OCI-LY1 (cell line): Measurements from ENCODE around the gene NEURL1.

ENCODE experiments used
- H2AFZ ChIP-seq: fragments of 200-600 bp; sonication (generic), shearing (Covaris generic); 2 replicates; pipeline ENCODE4 v1.6.0; 2014; ENCODE audit warnings: antibody characterized with exemption, mild to moderate bottlenecking, low read length
- H3F3A ChIP-seq: fragments of 200-600 bp; sonication (generic), shearing (Covaris generic); 2 replicates; pipeline ENCODE4 v1.6.0; 2014; ENCODE audit warnings: mild to moderate bottlenecking, antibody characterized with exemption, low read length, moderate library complexity; ENCODE audit not compliant: insufficient read depth
- H3K27ac ChIP-seq: fragments of 200-600 bp; sonication (generic); 2 replicates; pipeline ENCODE4 v1.5.1; 2014; ENCODE audit warnings: low read length, mixed run types, mild to moderate bottlenecking, low read depth; ENCODE audit not compliant: poor library complexity, severe bottlenecking
- H3K27me3 ChIP-seq: fragments of 200-600 bp; sonication (generic); 2 replicates; pipeline ENCODE4 v1.6.0; 2014; ENCODE audit warnings: antibody characterized with exemption, mild to moderate bottlenecking, low read length, moderate library complexity; ENCODE audit not compliant: insufficient read depth
- H3K36me3 ChIP-seq: fragments of 200-600 bp; sonication (generic); 2 replicates; pipeline ENCODE4 v1.6.1; 2014; ENCODE audit warnings: mild to moderate bottlenecking, antibody characterized with exemption, low read length, moderate library complexity, mixed read lengths; ENCODE audit not compliant: insufficient read depth
- H3K4me1 ChIP-seq: fragments of 200-600 bp; sonication (generic); 2 replicates; pipeline ENCODE4 v1.5.1; 2014; ENCODE audit warnings: mild to moderate bottlenecking, low read length, moderate library complexity; ENCODE audit not compliant: insufficient read depth, severe bottlenecking
- H3K4me2 ChIP-seq: fragments of 200-600 bp; sonication (generic), shearing (Covaris generic); 2 replicates; pipeline ENCODE4 v1.6.1; 2014; ENCODE audit warnings: low read length
- H3K4me3 ChIP-seq: fragments of 200-600 bp; sonication (generic); 2 replicates; pipeline ENCODE4 v1.5.1; 2014; ENCODE audit warnings: low read length, low read depth, mild to moderate bottlenecking, mixed read lengths; ENCODE audit not compliant: poor library complexity, severe bottlenecking
- H3K79me2 ChIP-seq: fragments of 200-600 bp; shearing (Covaris generic); 2 replicates; pipeline ENCODE4 v1.6.1; 2016; ENCODE audit warnings: mixed run types, low read length, mixed read lengths; ENCODE audit not compliant: insufficient read depth
- H3K9ac ChIP-seq: fragments of 200-600 bp; sonication (generic), shearing (Covaris generic); 2 replicates; pipeline ENCODE4 v1.6.1; 2014; ENCODE audit warnings: mild to moderate bottlenecking, low read length, mixed read lengths
- H3K9me2 ChIP-seq: fragments of 200-600 bp; sonication (generic), shearing (Covaris generic); 2 replicates; pipeline ENCODE4 v1.6.1; 2014; ENCODE audit warnings: low read depth, mild to moderate bottlenecking, low read length, mixed read lengths
- H3K9me3 ChIP-seq: fragments of 200-600 bp; shearing (Covaris generic); 2 replicates; pipeline ENCODE4 v1.6.1; 2014; ENCODE audit warnings: low read length, mixed read lengths
- H4K20me1 ChIP-seq: fragments of 200-600 bp; sonication (generic), shearing (Covaris generic); 2 replicates; pipeline ENCODE4 v1.6.0; 2016; ENCODE audit warnings: mild to moderate bottlenecking, low read length; ENCODE audit not compliant: insufficient read depth
- CTCF ChIP-seq: fragments of 200-600 bp; sonication (generic), shearing (Covaris generic); IDR thresholded peaks from 2 replicates; pipeline ENCODE4 v1.5.1; 2017; ENCODE audit warnings: mild to moderate bottlenecking, antibody characterized with exemption, low read length, moderate library complexity, mixed read lengths
- EZH2 ChIP-seq: fragments of 200-600 bp; sonication (generic), shearing (Covaris generic); IDR thresholded peaks from 2 replicates; pipeline ENCODE4 v1.8.0; 2017; ENCODE audit warnings: borderline replicate concordance, mixed run types, mild to moderate bottlenecking, antibody characterized with exemption, low read length, moderate library complexity, mixed read lengths

The NEURL1 gene

GRCh38 chr10:103512591-103513379, 19.3 kb downstream of the NEURL1 start:
- Histone ChIP-seq H3F3A (no peaks in the 10 kb centered on the region), H3K4me3 (no peak overlapping the region), H3K27ac (no peak overlapping the region), H3K79me2 (no peaks in the 10 kb centered on the region), H3K9ac (no peak overlapping the region), H3K9me2 (no peaks in the 10 kb centered on the region), H3K36me3 (no peaks in the 10 kb centered on the region), H4K20me1 (no peaks in the 10 kb centered on the region), H3K4me2 (no peak overlapping the region), H2AFZ (no peak overlapping the region), H3K9me3 (no peaks in the 10 kb centered on the region), H3K4me1 (no peaks in the 10 kb centered on the region), H3K27me3 (no peaks in the 10 kb centered on the region)
- TF ChIP-seq EZH2 = no peak
- no peak for TF ChIP-seq CTCF

GRCh38 chr10:103513380-103514060, 20.0 kb downstream of the NEURL1 start:
- Histone ChIP-seq H2AFZ (no peak overlapping the region), H3K79me2 (no peaks in the 10 kb centered on the region), H3K4me3 (no peak overlapping the region), H4K20me1 (no peaks in the 10 kb centered on the region), H3K9me2 (no peaks in the 10 kb centered on the region), H3K36me3 (no peaks in the 10 kb centered on the region), H3K9me3 (no peaks in the 10 kb centered on the region), H3K27ac (no peak overlapping the region), H3K4me2 (no peak overlapping the region), H3K9ac (no peak overlapping the region), H3F3A (no peaks in the 10 kb centered on the region), H3K27me3 (no peaks in the 10 kb centered on the region), H3K4me1 (no peaks in the 10 kb centered on the region)
- TF ChIP-seq CTCF (no peak), EZH2 (no peak)

- Histone ChIP-seq H4K20me1 (no peaks in the 10 kb centered on the region), H3K4me1 (no peaks in the 10 kb centered on the region), H3K36me3 (no peaks in the 10 kb centered on the region), H3K9me3 (no peaks in the 10 kb centered on the region), H3F3A (no peaks in the 10 kb centered on the region), H3K4me2 (no peak overlapping the region), H2AFZ (no peak overlapping the region), H3K27ac (no peak overlapping the region), H3K4me3 (no peak overlapping the region), H3K9me2 (no peaks in the 10 kb centered on the region), H3K79me2 (no peaks in the 10 kb centered on the region), H3K27me3 (no peaks in the 10 kb centered on the region), H3K9ac (no peak overlapping the region)
- no peak for TF ChIP-seq CTCF
- no peak for TF ChIP-seq EZH2
Observed at GRCh38 chr10:103514244-103514643, 20.7 kb downstream of the NEURL1 start.
